PFSK-1 (cell line): ENCODE results near the gene ZNF418.

Experiments used
- POLR2AphosphoS5 ChIP-seq: IDR thresholded peaks from 2 replicates; pipeline ENCODE4 v1.6.1; 2012; ENCODE audit warnings: low read depth, mild to moderate bottlenecking, control low read depth, low read length, moderate library complexity
- REST ChIP-seq, 2 experiments: IDR thresholded peaks; 2 replicates each; pipeline versions ENCODE4 v1.6.1 to v1.8.0; 2011 to 2012; ENCODE audit warnings: low read depth in 2 of 2, low read length in 2 of 2, control low read depth in 1 of 2, inconsistent platforms in 1 of 2, mild to moderate bottlenecking in 1 of 2, moderate library complexity in 1 of 2; ENCODE audit not compliant: insufficient read depth in 1 of 2
- SIN3A ChIP-seq: IDR thresholded peaks from 2 replicates; pipeline ENCODE4 v1.6.1; 2012; ENCODE audit warnings: mild to moderate bottlenecking, low read length, moderate library complexity, borderline replicate concordance; ENCODE audit not compliant: insufficient read depth
- TAF1 ChIP-seq: IDR thresholded peaks from 2 replicates; pipeline ENCODE4 v1.6.1; 2012; ENCODE audit warnings: low read length, control low read depth, borderline replicate concordance; ENCODE audit not compliant: insufficient read depth

- peak; percentile 81 for TF ChIP-seq POLR2AphosphoS5
- 0 out of 2 replicates have a peak, but pooled peaks have one; percentile 28 for TF ChIP-seq TAF1
- no peak for TF ChIP-seq REST (IDR thresholded peaks at IDR 0.05; ENCODE audit: insufficient read depth in 1 of 2, low read depth in 2 of 2, low read length in 2 of 2)
- peak; percentile 31; the same call in 1 of the 2 replicates for TF ChIP-seq SIN3A
Observed at GRCh38 chr19:57934820-57935665, at the start of gene ZNF418.
